SKM-1 (cell line): ENCODE results near the gene CRYBG2.
A peak's percentile ranks its signal among the peaks of the same experiment; 100 is the strongest.
"Not testable (repeated sequence)": the region's sequence is repeated elsewhere in the genome, so short reads cannot be mapped to it uniquely, and the experiment has no call there.

Experiments
- DNase-seq: peaks from one replicate; lab custom pipeline; 2025; ENCODE audit not compliant: unreplicated experiment; lab: John Stamatoyannopoulos, UW

CRYBG2 gene

GRCh38 chr1:26296340-26297056, 57.4 kb downstream of the CRYBG2 start:
- no peak for DNase-seq

DNA sequence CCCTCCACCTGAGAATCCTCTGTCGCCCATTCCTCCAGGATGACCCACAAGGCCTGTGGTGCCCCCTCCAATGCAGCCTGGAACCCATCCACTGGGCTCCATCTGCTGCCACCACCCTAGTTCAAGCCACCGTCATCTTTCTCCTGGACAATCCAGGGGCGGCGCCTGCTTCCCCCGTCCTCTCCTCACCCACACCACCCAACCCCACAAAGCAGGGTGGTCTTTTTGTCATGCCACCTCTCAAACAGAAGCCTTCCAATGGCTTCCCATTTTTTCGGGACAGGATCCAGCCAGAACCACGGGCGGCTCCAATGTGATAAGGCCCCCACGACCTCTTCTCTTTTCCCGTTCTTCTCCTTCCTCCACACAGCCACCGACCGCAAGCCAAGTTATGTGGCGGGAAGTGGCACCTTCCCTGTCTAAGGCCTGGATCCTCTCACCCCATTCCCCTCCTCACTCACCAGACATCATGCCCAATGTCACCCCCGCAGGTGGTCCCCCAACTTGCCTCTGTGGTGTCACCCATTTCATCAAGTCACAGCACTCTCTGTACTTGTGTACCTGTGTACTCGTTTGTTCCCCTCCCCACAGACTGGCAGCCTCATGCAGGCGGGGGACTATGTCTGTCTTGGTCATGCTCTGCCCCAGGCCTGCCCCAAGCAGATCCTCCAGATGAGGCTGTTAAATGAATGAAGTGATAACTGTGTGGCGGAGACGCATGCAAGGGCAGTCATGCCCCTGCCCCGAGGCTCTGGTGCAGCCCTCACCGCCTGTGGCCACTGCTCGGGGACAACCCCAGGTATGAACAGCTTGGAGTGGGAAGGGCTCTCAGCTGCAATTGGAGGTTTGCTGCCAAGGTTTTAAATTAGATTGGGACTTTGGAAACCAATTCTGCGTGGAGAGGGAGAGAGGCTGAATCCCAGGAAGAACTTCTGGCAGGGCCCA, 58.5 kb downstream of the CRYBG2 start:
- no peak for DNase-seq

- DNase-seq, result no peak
Measured at GRCh38 chr1:26293911-26294463, 59.9 kb downstream of the CRYBG2 start.

DNA sequence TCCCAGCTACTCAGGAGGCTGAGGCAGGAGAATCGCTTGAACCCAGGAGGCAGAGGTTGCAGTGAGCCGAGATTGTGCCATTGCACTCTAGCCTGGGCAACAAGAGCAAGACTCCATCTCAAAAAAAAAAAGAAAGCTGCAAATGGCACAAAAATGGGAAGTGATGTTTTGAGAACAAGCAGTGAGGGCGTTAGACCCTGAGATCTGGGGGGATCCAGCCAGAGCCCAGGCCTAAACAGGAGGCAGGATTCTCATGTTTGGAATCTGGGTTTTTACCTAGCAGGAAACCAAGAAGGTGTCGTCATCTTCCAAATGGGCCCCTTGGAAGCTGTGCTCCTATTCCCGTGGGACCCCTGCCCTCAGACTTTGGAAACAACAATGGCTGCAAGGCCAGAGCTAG, 61.2 kb downstream of the CRYBG2 start:
- DNase-seq, result not testable (repeated sequence)

- DNase-seq, result no peak
Measured at GRCh38 chr1:26291939-26292338, 62.0 kb downstream of the CRYBG2 start.

DNA sequence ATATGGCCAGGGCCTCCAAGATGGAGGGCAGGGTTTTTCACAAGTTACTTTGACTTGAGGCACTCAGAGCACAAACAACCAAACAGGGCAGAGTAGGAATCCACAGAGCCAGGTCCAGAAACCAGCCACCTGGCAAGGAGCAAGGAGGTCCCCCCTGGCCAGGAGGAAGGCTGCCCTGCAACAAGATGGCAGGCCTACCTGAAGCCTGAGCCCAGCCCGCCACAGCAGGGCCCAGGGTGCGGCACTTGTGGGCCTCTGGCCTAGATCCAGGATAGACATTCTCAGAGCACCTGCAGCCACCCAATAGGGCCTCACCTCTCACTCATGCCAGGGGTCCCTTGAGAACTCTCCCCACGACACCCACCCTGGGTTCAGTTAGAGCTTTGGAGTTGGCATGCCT, 62.5 kb downstream of the CRYBG2 start:
- DNase-seq, result no peak

DNA sequence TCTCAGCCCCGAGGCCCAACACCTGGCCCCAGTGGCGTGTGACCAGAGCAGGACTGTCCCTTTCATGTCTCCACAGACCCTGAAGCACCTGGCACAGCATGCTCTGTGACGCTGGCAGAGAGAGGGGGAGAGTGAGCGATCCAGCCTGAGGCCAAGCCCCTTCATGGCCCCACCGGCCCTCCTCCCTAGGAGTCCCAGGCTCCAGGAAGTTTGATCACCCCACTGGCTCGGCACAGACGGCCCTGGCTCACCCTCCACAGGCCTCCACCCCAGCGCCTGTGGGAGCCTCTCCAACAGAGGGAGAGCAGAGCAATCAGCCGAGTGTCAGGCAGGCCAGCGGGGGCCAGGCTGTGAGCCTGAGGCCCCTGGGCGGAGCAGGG, 63.1 kb downstream of the CRYBG2 start:
- no peak for DNase-seq

GRCh38 chr1:26290122-26290881, 63.6 kb downstream of the CRYBG2 start:
- peak; percentile 70 for DNase-seq

DNA sequence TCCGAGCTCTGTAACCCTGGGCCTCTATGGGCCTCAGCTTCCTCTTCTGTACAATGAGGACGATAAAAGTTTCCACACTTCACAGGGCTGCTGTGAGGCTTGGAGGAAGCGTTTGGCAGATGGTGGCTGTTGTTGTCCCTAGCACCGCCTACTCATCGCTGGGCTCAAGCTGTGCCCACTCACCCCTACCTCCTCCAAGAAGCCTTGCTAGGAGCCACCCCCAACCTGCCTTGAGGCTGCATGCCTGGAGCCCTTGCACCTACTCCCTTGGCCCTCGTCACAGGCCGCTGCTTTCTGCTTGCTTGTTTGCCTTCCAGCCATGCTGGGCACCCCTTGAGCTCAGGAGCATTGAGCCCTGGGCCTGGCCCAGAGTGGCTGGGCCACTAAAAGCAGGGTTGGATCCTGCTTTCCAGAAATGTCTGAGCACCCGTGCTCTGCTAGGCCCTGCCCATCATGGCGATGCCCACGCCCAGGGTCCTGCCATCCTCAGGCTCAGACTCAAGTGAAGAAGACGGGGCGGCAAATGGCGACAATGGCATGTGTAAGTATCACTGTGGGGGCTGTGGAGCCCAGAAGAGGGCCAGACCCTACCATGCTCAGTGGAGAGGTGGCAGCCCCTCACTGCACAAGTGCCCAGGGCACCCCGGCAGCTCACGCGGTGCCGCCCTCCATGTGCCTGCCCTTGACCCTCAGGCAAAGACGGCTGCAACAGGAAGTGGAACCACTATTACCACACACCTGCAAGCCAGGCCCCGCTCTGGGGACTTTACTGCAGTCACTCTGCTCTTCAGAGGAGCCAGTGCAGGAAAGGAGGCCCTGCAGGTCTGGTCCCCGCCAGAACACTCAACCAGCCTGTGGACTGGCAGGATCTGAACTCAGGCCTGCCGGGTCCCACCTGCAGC, 64.5 kb downstream of the CRYBG2 start:
- DNase-seq, result peak; percentile 90

DNA sequence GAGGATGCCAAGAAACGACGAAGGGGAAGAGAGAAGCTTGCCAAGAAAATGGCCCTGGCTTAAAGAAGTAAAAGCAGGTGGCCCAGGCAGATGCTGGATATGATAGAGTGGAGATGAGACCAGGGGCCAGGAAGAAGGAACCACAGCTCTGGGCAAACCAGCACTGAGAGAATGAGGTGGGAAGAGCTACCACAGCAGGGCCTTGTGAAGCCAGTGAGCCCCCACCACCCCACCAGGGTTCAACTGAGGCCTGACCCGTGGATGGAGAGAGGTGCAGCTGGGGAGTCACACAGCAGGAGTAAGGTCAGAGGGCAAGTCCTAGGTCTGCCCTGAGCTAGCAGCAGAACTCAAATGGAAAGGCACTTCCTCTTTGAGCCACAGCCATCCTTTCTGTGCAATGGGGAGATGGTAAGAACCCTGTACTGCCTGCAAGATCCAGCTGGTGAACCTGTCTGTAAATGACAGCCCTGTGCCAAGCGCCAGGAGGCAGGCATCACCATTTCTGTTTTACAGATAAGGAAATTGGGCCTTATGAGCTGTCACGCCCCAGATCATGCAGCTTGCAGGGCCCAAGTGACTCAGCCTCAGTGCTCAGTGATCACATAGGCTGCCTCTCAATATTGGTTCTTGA, 65.5 kb downstream of the CRYBG2 start:
- peak; percentile 47 for DNase-seq

GRCh38 chr1:26287811-26288210, 66.1 kb downstream of the CRYBG2 start:
- no peak for DNase-seq

DNA sequence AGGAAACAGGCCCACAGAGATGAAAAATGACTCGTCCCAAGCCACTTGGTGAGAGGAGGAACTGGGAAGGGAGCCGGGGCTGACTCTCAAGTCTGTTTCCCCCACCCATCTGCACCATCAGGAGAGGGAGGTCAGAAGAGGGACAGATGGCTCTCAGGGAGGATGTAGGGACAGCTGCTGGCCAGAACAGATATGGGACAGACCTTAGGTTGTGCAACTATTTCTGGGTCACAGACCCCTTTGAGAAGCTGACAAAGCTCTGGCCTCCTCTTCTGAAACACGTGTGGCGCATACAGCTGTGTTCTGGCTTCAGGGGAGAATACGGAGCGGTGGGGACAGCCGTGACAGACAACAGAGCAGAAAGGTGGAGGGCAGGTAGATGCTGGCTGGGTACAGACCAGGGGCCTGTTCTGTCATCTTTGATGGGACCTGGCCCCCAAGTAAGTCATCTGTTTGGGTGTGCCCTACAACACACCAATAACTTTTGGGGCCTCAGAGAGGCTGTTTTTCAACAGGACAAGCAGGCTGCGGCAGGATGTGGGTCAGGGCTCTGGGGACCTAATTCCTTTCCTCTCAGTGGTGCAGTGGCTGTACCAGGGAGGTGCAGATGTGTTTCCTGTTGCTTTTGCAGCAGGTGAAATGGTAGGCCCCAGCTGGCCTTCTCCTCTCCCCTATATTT, 66.8 kb downstream of the CRYBG2 start:
- DNase-seq, result peak; percentile 28

DNA sequence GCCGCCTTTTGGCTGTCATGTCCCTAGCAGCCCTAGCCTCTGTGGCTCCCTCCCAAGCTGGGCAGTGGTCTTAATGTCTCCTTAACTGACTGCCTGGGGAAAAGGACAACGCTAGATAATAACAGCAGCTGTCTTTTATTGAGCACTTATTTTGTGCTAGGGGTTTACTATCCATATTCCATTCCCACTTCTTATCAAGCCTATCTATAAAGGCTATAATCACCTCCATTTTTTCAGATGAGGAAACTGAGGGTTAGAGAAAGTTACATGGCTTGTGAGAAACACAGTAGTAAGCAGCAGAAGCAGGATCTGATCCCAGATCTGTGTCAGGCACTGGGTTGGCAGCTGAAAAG, 67.9 kb downstream of the CRYBG2 start:
- no peak for DNase-seq

DNA sequence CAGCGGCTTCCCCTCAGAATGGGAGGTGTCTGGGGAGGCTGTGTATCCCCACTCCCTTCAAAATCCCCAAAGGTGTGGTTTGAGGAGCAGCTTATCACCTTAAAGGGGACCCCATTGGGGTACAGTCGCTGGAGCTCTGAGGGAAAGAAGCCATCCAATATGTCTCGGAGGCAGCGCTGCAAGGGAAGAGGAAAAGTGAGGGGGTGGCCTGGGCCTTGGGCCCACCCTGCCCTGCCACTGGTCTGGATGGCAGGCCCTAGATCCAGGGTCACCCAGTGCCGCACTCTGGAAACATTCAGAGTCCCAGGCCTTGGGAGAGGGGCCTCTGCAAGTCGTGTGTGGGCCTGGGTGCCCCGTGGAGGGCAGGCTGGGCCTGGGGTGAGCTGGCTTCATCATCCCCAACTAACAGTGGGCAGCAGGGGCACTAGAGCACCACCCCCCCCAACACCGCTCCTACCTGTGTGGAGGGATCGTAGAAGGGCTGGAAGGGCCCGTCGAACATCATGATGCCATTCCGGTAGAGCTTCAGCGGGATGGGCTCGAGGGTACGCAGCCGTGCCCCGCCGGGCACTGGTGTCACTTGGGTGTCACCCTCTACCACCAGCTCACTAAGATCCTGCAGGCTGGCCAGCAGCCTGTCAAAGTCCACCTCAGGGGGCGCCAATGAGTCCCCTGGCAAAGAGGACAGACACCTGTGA, 68.4 kb downstream of the CRYBG2 start:
- DNase-seq, result no peak

GRCh38 chr1:26284597-26285347, 69.2 kb downstream of the CRYBG2 start:
- DNase-seq, result peak; percentile 65

DNA sequence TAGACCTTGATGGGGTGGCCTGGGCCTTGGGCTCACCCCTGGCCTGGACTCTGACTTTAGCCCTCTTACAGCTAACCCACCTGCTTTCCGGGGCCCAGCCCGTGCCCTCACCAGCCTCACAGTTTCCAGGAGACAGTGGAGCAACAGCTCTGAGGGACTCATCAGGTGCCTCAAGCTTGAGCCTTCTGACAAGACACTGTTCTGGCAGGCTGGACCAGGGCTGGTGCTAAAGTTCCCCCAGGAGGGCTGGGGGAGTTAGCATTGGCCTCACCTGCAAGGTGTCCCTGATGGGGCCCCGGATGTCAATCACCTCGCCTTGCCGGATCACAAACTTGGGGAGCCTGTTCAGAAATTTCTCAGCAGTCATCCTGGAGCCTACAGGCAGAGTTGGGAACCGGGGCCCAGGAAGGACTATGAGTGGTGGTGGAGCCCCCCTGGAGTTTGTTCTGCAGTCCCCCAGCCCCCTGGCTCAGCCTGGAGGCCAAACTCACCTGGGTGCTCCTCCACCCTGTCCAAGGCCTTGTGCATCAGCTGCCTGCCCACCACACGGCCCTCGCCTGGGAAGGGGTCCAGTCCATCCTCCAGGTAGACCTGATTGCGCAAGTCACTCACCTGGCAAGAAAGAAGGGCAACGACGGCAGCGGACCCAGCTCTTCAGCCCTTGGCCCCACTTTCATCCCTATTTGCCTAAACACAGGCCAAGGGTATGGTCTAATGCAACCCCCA, 69.9 kb downstream of the CRYBG2 start:
- no peak for DNase-seq

GRCh38 chr1:26283279-26283853, 70.6 kb downstream of the CRYBG2 start:
- DNase-seq, result no peak
